Smooth muscle cell (in vitro differentiated cells): ENCODE measurements around the gene TSC22D2. TPM values are rescaled to one million over a fixed set of nuclear protein-coding genes. Genes with fewer than 3 reads are reported as not detected.
A peak's percentile ranks its signal among the peaks of the same experiment; 100 is the strongest.

Experiments used
- DNase-seq: peaks from one replicate; lab custom pipeline; 2025; ENCODE audit not compliant: unreplicated experiment; lab: John Stamatoyannopoulos, UW
- H2AFZ ChIP-seq: fragments of 200-600 bp; sonication (generic); 2 replicates; pipeline ENCODE4 v1.6.0; 2016; ENCODE audit warnings: antibody characterized with exemption, low read depth, mild to moderate bottlenecking
- H3F3A ChIP-seq: fragments of 200-600 bp; sonication (generic); 2 replicates; pipeline ENCODE4 v1.6.0; 2017; ENCODE audit warnings: antibody characterized with exemption, low read depth
- H3K27ac ChIP-seq: fragments of 200-600 bp; sonication (generic); 2 replicates; pipeline ENCODE4 v1.5.1; 2016; ENCODE audit warnings: low read depth, mild to moderate bottlenecking
- H3K27me3 ChIP-seq: fragments of 200-600 bp; sonication (generic); 2 replicates; pipeline ENCODE4 v1.6.1; 2016; ENCODE audit warnings: low read depth, mild to moderate bottlenecking
- H3K36me3 ChIP-seq: fragments of 200-600 bp; sonication (generic); 2 replicates; pipeline ENCODE4 v1.5.1; 2016; ENCODE audit warnings: low read depth
- H3K4me1 ChIP-seq: fragments of 200-600 bp; sonication (generic); 2 replicates; pipeline ENCODE4 v1.5.1; 2016; ENCODE audit warnings: low read depth
- H3K4me2 ChIP-seq: fragments of 200-600 bp; sonication (generic); 2 replicates; pipeline ENCODE4 v1.6.0; 2016; ENCODE audit warnings: mild to moderate bottlenecking
- H3K4me3 ChIP-seq: fragments of 200-600 bp; sonication (generic); 2 replicates; pipeline ENCODE4 v1.5.1; 2016; ENCODE audit warnings: mild to moderate bottlenecking
- H3K79me2 ChIP-seq: fragments of 200-600 bp; sonication (generic); 2 replicates; pipeline ENCODE4 v1.6.0; 2016; ENCODE audit warnings: low read depth, mild to moderate bottlenecking
- H3K9ac ChIP-seq: fragments of 200-600 bp; sonication (generic); 2 replicates; pipeline ENCODE4 v1.6.0; 2016; ENCODE audit warnings: low read depth
- H3K9me3 ChIP-seq: fragments of 200-600 bp; sonication (generic); replicated peaks from 2 replicates; pipeline ENCODE4 v1.5.1; 2016; ENCODE audit warnings: low read depth
- H4K20me1 ChIP-seq: fragments of 200-600 bp; sonication (generic); 2 replicates; pipeline ENCODE4 v1.6.0; 2016; ENCODE audit warnings: low read depth
- WGBS: methylation state at CpG from one replicate; pipeline ENCODE4 v1.1.7; 2016; ENCODE audit warnings: low lambda C conversion rate; 5-methylcytosine and 5-hydroxymethylcytosine counted together
- polyA plus RNA-seq: library from polyadenylated mRNA; unstranded; fragments of >200 nt; fragmentation: Nextera tagmentation; extraction: Ambion mirVana; gene quantifications from 2 replicates; pipeline ENCODE4 v1.2.1, GENCODE V29; 2016
- total RNA-seq: library from RNA; depleted of rRNA; stranded (reverse); fragments of >200 nt; gene quantifications from 2 replicates; pipeline ENCODE4 v1.2.3, GENCODE V29; 2014
- TF ChIP-seq, protein P1 (sequence below): fragments of 200-600 bp; sonication (generic); IDR thresholded peaks from 2 replicates; pipeline ENCODE4 v1.5.1; 2017; ENCODE audit warnings: borderline replicate concordance, mild to moderate bottlenecking, antibody characterized with exemption; ENCODE audit not compliant: insufficient read depth, poor library complexity, severe bottlenecking

TSC22D2 gene
- total and polyA plus RNA-seq, 2 experiments from 2014 or later, result 31.7 to 37.0 TPM

DNA sequence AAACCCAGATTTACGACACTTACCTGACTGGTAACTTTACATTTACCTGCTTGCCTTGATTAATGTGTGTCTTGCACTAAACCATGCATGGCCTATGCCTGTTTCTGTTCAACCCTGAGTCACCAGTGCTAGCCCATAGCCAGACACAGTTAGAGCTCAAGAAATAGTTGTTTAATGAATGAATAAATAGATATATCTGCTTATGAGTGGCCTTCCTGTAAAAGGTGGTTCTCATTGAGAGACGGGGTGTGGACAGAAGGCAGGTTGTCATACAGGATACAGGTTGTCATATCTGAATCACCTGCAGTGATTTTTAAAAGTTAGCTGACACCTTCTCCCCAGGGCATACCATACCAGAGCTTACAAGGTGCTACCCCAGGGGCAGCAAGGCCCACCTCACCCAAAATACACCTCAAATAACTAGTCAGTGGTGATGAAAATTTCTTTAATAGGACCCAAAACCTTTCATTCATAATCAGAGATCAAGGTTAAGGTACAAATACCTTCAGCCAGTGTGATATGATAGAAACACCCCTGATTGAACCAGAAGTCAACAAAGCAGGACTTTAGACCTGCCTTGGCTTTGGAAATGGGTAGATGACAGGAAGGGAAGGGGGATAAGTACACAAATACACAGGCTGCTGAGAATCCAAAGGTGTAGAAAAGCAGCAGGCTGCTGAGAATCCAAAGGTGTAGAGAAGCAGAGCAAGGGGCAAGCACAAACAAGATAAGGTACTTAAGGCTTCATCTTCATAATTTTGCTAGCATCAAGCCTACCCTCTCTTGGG is 45.4 kb upstream of the TSC22D2 start:
- Histone ChIP-seq H4K20me1 (no peaks in the 10 kb centered on the region), H3K9ac (no peak overlapping the region), H3F3A (no peaks in the 10 kb centered on the region), H3K9me3 (no peaks in the 10 kb centered on the region), H3K27me3 (no peaks in the 10 kb centered on the region), H3K36me3 (no peaks in the 10 kb centered on the region), H3K79me2 (no peaks in the 10 kb centered on the region), H3K4me3 (no peak overlapping the region), H3K4me1 (no peaks in the 10 kb centered on the region), H2AFZ (no peak overlapping the region), H3K27ac (peak overlapping the region; percentile 73), H3K4me2 (no peak overlapping the region)
- TF ChIP-seq, protein P1, sequence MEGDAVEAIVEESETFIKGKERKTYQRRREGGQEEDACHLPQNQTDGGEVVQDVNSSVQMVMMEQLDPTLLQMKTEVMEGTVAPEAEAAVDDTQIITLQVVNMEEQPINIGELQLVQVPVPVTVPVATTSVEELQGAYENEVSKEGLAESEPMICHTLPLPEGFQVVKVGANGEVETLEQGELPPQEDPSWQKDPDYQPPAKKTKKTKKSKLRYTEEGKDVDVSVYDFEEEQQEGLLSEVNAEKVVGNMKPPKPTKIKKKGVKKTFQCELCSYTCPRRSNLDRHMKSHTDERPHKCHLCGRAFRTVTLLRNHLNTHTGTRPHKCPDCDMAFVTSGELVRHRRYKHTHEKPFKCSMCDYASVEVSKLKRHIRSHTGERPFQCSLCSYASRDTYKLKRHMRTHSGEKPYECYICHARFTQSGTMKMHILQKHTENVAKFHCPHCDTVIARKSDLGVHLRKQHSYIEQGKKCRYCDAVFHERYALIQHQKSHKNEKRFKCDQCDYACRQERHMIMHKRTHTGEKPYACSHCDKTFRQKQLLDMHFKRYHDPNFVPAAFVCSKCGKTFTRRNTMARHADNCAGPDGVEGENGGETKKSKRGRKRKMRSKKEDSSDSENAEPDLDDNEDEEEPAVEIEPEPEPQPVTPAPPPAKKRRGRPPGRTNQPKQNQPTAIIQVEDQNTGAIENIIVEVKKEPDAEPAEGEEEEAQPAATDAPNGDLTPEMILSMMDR, result no peak
- WGBS, result 79% methylated on average over 2 of the region's 2 CpGs
- DNase-seq, result no peak

DNA sequence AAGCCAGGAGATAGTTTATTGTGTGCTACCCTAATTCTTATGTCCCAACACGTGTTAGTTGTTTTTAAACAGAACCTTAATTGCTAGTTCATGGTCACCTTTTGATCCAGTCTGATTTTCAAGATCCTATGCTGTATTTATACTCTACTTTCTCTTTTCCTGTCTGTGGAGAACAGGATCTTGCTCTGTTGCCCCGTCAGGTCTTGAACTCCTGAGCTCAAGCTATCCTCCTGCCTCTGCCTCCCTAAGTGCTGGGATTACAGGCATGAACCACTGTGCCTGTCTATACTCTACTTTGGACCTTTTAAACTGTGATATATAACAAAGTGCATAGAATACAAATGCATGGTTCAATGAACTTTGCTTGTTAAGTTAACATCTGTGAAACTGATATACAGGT is 44.7 kb upstream of the TSC22D2 start:
- no peak for DNase-seq
- Histone ChIP-seq H3F3A (no peaks in the 10 kb centered on the region), H2AFZ (no peak overlapping the region), H3K27me3 (no peaks in the 10 kb centered on the region), H3K27ac (peak overlapping the region; percentile 73), H3K9me3 (no peaks in the 10 kb centered on the region), H4K20me1 (no peaks in the 10 kb centered on the region), H3K79me2 (no peaks in the 10 kb centered on the region), H3K4me3 (no peak overlapping the region), H3K4me2 (no peak overlapping the region), H3K36me3 (no peaks in the 10 kb centered on the region), H3K4me1 (no peaks in the 10 kb centered on the region), H3K9ac (no peak overlapping the region)
- WGBS, result 91% methylated on average over 2 of the region's 2 CpGs
- TF ChIP-seq, protein P1, result no peak

DNA sequence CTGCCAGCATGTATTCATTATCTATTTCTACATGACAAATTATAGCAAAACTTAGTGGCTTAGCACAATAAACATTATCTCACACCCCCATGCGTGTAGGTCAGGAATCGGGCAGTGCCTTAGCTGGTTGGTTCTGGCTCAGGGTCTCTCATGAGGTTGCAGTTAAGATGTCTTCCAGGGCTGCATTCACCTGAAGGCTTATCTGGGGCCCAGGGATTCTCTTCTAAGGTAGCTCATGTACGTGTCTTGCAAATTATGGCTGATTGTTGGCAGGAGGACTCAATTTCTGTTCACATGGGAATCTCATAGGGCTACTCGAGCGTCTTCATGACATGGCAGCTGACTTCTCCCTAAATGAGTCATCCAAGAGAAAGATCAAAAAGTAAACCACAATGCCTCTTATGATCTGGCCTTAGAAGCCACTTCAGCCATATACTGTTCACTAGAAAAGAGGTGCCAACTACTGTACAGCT is 42.9 kb upstream of the TSC22D2 start:
- H3K4me3 ChIP-seq, result no peak overlapping the region
- H3K36me3 ChIP-seq, result no peaks in the 10 kb centered on the region
- no peak overlapping the region for H3K4me2 ChIP-seq
- no peaks in the 10 kb centered on the region for H3K9me3 ChIP-seq
- no peaks in the 10 kb centered on the region for H3K27me3 ChIP-seq
- peak overlapping the region; percentile 21 for H2AFZ ChIP-seq
- 58% methylated on average over 5 of the region's 5 CpGs for WGBS
- no peak for DNase-seq
- H3K27ac ChIP-seq, result peak overlapping the region; percentile 55
- H3K79me2 ChIP-seq, result no peaks in the 10 kb centered on the region
- H4K20me1 ChIP-seq, result no peaks in the 10 kb centered on the region
- H3K9ac ChIP-seq, result no peak overlapping the region
- peaks cover 4% of the 10 kb centered on the region for H3K4me1 ChIP-seq
- TF ChIP-seq, protein P1, result no peak
- H3F3A ChIP-seq, result no peaks in the 10 kb centered on the region

DNA sequence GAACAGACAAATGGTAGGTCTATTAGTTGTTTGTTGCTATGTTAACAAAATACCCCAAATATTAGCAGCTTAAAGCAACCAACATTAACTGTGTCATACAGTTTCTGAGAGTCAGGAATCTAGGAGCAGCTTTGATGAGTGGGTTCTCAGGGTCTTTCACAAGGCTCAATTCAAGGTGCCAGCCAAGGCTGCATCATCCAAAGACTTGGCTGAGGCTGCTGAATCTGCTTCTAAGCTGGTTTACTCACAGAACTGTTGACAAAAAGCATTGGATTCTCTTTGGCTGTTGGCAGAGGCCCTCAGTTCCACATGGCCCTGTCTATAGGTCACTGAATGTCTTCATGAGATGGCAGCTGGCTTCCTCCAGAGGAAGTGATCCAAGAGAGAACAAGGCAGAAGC is 40.3 kb upstream of the TSC22D2 start:
- Histone ChIP-seq H3K27ac (no peak overlapping the region), H3K4me3 (no peak overlapping the region), H3K4me1 (peaks cover 28% of the 10 kb centered on the region), H3K79me2 (no peaks in the 10 kb centered on the region), H3K36me3 (no peaks in the 10 kb centered on the region), H2AFZ (no peak overlapping the region), H3K27me3 (no peaks in the 10 kb centered on the region), H3K9me3 (no peaks in the 10 kb centered on the region), H3K4me2 (no peak overlapping the region), H3F3A (peaks cover 8% of the 10 kb centered on the region), H4K20me1 (no peaks in the 10 kb centered on the region), H3K9ac (no peak overlapping the region)
- no peak for DNase-seq
- TF ChIP-seq, protein P1, result no peak
